G401.6 (cell line): ENCODE data around the gene RGS12.

Source experiments
- FAIRE-seq: peaks from 2 replicates; lab custom pipeline; 2012; peaks lifted over from hg19 to GRCh38; lab: Jason Lieb, UNC

RGS12 gene

DNA sequence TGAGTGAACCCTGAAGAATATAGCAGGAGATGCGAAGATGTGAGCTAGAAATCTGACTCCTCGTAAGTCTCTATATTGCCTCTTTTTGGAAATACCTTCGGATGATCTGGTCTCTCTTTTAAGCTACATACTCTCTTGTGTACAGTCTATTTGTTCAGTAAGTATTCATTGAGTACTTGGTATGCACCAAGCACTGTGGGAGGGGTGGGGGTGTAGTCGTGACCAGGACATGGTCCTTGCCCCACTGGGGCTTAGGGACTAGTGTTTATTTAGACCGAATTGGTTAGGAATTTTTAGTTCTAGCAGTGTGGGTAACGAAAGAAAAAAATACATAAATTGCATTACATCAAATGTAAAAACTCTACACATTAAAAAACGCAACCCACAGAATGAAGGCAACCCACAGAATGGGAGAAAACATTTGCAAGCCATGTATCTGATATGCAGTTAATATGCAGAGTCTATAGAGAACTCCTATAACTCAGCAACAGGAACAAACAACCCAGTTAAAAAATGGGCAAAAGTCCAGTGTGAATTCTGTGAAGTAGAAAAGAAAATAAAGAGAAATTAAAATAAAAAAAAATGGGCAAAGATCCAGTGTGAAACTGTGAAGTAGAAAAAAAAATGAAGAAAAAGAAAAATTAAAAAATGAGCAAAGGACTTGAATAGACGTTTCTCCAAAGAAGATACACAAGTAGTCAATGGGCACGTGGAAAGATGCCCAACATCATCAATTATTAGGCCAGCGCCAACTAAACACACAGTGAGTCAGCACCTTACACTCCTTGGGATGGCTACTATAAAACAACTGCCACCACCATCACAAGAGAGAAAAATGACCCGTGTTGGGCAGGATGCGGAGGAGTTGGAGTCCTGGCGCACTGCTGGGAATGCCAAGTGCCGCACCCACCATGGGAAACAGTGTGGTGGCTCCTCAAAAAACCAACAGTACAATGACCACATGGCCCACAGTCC lies 43.8 kb downstream of the RGS12 start:
- no peak for FAIRE-seq

DNA sequence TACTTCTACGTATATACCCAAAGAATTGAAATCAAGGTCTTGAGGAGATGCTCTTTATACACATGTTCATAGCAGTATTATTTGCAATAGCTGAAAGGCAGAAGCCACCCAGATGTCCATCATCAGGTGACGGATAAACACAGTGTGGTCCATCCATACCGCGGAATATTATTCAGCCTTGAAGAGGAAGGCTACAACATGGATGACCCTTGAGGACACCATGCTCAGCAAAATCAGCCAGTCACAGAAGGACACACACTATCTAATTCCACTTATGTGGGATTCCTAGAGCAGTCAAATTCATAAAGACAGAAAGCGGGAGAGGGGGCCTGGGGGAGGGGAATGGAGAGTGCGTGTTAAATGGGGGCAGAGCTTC lies 44.5 kb downstream of the RGS12 start:
- no peak for FAIRE-seq

DNA sequence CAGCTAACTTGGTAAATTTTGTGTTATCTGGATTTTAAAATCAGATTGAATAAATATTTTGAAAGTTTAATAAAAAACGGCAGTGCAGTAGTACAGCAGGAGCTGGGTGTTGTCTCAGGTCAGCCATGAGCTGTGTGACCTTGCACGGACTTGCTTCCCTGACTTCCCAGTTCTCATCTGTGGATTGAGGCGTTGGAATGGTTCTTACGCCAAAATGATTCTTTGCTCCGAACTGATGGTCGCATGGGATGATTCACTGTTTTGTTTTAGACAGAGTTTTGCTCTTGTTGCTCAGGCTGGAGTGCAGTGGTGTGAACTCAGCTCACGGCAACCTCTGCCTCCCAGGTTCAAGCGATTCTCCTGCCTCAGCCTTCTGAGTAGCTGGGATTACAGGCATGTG lies 45.0 kb downstream of the RGS12 start:
- no peak for FAIRE-seq

DNA sequence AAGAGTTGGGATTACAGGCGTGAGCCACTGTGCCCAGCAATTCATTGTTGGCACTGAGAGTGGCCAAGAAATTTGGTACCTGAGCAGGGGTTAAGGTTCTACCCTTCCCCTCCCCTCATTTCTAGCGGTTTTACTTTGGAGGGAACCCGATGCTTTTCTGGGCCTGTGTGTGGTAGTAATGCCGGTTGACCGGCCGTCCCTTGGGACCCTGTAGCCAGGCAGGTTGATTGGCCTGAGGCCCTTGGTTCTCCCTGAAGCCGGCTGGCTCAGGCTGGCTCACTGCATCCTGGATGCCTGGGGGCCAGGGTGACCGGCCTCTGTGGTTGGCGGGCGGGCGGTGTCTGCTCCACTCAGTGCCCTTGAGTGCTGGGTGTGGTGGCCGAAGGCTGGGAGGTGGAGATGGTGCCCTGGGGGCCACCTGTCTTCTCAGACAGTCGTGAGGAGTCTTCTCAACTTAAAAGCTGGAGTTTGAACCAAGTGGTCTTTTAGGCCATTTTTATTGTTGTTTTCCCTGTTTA lies 45.6 kb downstream of the RGS12 start:
- FAIRE-seq, result no peak

DNA sequence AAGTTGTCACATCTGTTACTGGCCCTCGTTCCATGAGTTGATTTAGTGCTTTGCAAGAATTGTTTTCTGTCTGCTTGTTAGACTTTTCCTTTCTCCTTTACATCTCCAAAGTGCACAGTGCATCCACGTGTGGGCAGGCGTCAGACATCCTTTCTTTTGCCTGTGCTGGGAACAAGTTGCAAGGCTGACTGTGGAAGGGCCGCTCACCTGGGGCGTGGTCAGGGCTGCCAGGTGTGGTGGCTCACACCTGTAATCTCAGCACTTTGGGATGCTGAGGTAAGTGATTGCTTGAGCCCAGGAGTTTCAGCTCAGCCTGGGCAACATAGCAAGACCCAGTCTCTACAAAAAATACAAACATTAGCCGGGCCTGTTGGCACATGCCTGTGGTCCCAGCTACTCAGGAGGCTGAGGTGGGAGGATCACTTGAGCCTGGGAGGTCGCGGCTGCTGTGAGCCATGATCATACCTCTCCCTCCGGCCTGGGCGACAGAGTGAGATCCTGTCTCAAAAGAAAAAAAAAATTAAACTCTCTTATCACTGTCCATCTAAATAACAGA lies 46.2 kb downstream of the RGS12 start:
- FAIRE-seq, result no peak

DNA sequence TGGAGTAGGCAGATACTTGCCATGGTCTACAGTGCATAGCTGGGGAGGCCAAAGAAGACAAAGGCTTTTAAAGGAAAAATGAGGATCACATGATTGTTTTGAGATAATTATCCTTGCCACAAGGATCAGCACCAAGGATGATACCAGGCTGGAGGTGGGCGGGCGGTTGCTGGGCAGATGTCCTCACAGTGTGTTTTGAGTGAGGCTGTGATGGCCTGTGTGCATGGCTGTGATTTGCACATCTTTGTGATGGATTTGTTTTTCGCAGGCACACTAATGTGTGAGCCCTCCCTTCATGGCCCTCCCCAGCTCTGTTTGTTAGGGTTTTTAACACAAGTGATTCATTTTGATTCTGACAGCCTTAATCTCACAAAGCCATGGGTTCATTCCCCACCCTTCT lies 46.8 kb downstream of the RGS12 start:
- no peak for FAIRE-seq

DNA sequence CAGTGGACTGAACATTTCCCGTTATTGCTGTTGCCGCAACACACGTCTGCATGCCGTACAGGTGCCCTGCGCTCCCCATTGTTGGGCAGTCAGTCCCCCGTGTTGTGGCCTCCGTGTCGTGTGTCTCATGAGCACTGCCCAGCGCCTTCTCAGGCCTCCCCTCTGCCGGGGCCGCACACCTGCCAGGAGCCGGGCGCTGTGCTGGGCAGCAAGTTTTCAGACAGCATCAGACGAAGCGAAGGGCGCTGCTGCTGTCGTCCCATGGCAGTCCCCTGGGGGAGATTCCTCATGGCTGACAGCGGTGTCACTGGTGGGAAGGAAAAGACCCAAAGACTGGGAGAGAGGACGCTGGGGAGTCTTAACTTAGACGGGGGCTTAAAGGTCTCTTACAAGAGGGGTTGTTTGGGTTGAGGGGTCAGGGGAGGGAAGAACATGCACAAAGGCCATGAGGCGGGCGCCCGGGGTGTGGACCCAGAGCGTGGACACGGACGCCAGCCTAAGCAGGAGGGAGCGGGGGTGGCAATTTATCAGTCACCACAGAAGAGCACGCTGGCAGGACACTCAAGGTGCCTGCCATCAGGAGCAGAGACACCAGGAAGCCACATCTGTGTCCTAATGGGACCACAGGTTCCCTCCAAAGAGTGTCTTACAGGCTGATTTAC lies 47.3 kb downstream of the RGS12 start:
- no peak for FAIRE-seq

DNA sequence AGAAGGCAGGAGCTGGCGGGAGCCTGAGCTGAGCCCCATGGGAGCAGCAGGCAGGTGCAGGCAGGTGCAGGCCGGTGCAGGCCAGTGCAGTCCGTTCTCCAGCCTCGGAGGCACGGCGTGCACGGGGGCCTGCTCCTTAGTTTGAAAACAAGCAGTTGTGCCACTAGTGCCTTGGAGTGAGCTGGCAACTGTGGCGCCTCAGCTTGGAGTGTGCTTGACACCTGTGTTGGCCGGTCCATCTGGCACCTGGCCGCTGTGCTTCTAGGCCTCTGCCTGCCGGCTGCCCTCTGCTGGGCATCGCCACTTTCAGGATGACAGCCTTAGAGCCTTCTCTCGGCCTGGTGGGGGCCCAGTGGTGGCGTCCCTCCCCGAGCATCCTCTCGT lies 47.9 kb downstream of the RGS12 start:
- no peak for FAIRE-seq

DNA sequence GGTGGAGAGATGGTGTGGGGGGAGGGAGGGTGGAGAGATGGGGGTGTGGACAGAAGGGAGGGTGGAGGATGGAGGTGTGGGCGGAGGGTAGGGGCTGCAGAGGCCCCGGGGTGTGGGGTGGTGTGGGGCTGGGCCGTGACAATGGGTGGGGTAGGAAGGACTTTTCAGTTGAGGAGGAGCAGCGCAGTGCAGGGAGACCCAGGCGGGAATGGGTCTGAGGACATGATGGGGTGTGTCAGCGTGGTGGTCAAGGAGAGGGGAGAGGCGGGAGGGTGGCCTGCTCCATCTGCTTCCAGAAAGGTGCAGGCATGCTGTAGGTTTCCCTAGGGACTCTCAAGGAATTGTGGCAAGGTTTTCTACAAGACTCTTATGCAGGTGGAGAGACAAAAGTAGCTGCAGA lies 48.9 kb downstream of the RGS12 start:
- no peak for FAIRE-seq

DNA sequence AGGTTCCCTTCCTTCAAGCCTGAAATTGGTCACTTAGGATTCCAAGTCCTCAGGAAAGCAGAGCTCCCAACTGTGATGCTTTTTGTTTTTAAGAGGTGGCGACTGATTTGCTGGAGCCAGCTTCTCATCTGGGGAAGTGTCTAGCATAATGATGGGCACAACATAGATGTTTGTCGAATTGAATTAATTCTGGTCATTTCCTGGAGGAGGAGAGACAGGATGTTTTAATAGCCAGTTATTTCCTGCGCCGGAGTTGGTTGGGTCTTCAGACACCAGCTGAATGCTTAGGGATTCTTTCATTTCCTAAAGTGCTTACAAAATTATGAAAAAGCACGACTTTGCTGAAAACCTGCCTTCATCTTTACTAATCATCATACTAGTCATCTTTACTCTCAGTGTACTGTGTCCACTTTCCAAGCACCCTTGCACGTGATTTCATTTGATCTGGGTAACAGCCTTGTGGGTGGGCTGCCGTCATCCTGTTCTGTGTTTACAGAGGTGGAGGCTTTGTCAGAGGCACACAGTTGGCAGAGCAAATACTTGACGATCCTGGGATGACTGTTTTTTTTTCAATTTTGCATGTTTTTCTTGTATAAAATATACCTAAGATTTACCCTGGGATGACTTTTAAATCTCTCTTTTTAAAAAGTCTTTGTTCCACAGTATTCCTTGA lies 49.5 kb downstream of the RGS12 start:
- no peak for FAIRE-seq
